Cerebellar nuclear complex (tissue), 1 donor: Measurements from ENCODE around the gene BEND3.

Source experiments
- DNase-seq, 2 experiments: peaks; one replicate each; lab custom pipeline; 2025; lab: John Stamatoyannopoulos, UW

The BEND3 gene

GRCh38 chr6:107083047-107083768 lies 32.1 kb downstream of the BEND3 start:
- DNase-seq: no peak

GRCh38 chr6:107082045-107082444 lies 33.3 kb downstream of the BEND3 start:
- DNase-seq: no peak

GRCh38 chr6:107080036-107080435 lies 35.3 kb downstream of the BEND3 start:
- no peak for DNase-seq

- DNase-seq: no peak
Observed at GRCh38 chr6:107079429-107079828, 35.9 kb downstream of the BEND3 start.

- no peak for DNase-seq
Observed at GRCh38 chr6:107077710-107078109, 37.6 kb downstream of the BEND3 start.

- peak in 1 of 2 experiments; percentile 46 for DNase-seq
Observed at GRCh38 chr6:107075951-107076381, 39.3 kb downstream of the BEND3 start.

- no peak for DNase-seq
Observed at GRCh38 chr6:107070686-107071085, 44.6 kb downstream of the BEND3 start.

- no peak for DNase-seq
Observed at GRCh38 chr6:107069631-107070548, 45.4 kb downstream of the BEND3 start.

- DNase-seq: no peak
Observed at GRCh38 chr6:107068691-107069630, 46.4 kb downstream of the BEND3 start.

- DNase-seq: no peak
Observed at GRCh38 chr6:107066697-107067659, 48.3 kb downstream of the BEND3 start.

GRCh38 chr6:107064579-107065065 lies 50.7 kb downstream of the BEND3 start:
- DNase-seq: no peak

- no peak for DNase-seq
Observed at GRCh38 chr6:107062691-107063090, 52.6 kb downstream of the BEND3 start.

- no peak for DNase-seq
Observed at GRCh38 chr6:107061125-107062020, 53.9 kb downstream of the BEND3 start.

- DNase-seq: no peak
Observed at GRCh38 chr6:107060704-107061103, 54.6 kb downstream of the BEND3 start.

- no peak for DNase-seq
Observed at GRCh38 chr6:107059606-107060005, 55.7 kb downstream of the BEND3 start.

- DNase-seq: no peak
Observed at GRCh38 chr6:107057679-107058078, 57.6 kb downstream of the BEND3 start.

GRCh38 chr6:107056796-107057195 lies 58.5 kb downstream of the BEND3 start:
- DNase-seq: no peak

GRCh38 chr6:107047807-107048206 lies 67.5 kb downstream of the BEND3 start:
- no peak for DNase-seq
